IPS DF 19.7 (cell line): ENCODE results near the gene CHRND.

Experiments
- DNase-seq: peaks from one replicate; pipeline ENCODE4 v3.0.0-alpha.2; 2013; ENCODE audit warnings: low read depth, low spot score

Gene CHRND

GRCh38 chr2:232525791-232526371, at the start of gene CHRND:
Gene CHRND, plus strand, starts transcription at chr2:232526160. Its CDS starts 56 bp downstream, at chr2:232526216.
- no peak for DNase-seq

GRCh38 chr2:232476791-232477190, 49.2 kb upstream of the CHRND start:
- DNase-seq = no peak

GRCh38 chr2:232477751-232478510, 48.0 kb upstream of the CHRND start:
- DNase-seq = no peak

DNA sequence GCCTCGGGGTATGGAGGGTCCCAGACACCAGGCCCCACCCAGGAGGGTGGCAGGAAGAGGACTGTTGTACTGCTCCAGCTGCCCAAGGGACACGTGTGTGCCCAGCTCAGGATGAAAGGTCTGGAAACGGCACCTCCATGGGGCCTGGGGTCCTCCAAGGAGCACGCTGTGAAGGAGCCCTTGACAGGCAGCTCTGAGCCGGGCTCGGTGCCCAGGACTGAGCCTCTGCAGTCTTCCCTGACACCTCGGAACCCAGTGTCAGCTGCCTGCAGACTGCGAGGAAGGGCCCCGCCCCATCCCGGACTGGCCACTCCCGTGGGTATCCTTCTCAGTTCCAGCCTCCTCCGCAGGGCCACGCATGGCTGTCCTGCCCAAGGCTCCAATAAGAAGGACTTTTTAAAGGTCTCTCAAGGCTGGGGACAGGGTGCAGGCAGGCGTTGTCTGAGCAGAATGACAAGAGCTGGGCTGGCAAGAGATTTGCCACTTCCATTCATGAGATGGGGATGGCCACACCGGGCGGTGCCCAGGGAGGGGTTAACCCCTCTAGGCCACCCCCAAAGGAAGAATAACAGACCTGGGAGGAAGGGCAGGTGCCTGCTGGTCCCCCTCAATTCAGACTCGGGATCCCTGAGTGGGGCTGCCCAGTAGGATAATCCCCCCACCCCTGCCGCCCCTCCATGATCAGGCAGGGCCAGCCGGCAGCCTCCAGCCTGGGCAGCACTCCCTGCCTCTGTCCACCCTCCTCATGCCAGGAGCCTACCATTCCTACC, 47.2 kb upstream of the CHRND start:
- DNase-seq = no peak

GRCh38 chr2:232479341-232480200, 46.4 kb upstream of the CHRND start:
- no peak for DNase-seq

GRCh38 chr2:232480201-232481190, 45.5 kb upstream of the CHRND start:
- no peak for DNase-seq

DNA sequence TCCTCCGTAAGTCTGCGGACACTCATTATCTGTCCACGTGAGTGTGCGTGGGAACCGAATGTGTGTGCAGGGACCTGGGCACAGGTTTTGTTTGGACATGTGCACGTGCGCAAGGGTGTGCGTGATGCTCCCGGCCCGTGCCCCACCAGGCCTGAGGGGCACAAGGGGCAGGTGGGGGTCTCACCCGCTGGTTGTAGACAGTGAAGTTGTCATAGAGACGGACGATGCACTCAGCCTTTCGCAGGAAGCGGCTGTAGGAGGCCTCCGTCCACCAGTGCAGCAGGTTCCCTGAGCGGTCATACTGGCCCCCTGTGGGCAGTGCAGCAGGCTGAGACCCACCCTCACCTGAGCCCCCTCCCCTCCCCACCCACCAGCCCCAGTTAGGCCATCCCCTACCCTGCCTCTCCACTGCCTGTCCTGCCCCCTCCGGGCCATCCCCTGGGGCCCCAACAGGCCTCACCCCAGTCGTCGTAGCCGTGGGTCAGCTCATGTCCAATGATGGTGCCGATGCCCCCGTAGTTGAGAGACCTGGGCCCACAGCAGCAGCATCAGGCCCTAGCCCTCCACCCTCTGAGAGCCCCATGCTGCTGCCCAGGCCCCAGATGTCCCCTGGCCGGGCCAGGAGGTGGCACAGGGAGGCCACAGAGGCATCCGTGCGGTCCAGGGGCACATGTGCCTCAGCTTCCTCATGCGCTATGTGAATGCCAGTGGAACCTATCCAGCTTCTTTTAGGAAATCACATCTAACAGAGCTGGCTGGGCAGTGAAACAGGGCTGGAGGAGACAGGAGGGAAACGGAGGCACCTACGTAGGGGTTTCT, 44.4 kb upstream of the CHRND start:
- DNase-seq = no peak

DNA sequence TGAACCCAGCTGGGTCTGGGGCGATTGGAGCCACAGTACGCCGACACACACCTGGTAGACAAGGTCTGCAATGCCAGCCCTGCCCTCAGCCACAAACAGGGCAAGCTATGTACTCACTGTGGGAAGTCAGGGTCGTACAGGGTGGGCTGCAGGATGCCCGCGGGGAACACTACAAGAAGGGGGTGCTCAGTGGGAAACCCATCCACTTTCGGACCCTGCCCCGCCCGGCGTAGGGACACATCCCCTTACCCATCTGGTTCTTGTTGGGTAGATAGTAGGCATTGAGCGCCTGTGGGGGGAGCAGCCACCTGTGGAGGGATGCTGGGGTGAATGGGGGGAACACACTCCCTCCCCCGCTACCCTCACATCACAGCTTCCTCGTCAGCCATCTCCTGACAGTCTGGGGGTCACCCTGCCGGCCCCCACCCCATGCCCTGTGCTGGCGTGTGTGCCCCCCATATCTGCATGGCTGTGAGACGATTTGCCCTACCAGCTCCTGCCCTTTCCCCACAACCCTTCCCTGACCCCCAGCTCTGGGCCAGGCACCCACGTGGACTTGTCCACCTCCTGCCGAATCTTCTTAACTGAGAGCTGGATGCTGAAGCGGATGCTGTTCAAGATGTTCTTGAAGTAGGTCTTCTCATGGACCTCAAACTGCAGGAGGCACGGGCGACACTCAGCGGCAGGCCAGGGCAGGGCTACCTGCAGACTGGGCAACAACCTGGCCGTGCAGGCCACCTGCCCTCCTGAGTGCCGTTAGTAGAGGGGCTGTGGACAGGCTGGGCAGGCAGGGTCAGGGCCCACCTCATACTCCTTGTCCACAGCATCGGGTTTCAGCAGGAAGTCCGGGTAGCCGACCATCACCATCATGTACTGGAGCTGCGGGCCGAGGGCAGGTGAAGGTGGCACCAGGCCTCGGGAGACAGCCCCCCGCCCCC, 43.4 kb upstream of the CHRND start:
- no peak for DNase-seq

DNA sequence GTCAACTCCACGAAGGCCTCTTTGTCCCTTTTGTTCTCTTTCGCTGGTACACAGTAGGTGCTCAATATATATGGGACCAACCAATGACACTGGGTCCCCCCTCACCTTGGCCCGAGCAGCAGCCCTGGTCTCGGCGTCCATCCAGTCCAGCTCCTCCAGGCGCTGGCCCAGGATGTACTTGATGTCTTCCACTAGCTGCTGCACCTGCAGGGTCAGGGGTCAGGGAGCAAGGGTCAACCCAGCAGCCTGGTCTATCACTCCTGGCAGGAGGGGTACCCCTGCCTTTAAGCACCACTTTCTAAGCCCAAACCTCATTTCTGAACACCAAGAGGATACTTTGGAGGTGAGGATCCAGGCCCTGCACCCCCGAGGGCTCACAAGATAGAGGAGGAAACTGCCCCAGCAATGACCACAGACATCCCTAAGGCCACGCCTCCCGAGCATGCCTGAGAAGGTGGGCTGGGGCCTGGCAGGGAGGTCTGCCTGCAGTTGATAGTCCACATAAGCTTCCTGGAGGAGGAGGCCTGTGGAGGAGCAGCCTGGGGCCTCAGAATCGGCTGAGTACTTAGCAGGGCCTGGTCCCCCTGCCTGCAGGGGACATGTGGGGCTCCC, 42.5 kb upstream of the CHRND start:
- no peak for DNase-seq

DNA sequence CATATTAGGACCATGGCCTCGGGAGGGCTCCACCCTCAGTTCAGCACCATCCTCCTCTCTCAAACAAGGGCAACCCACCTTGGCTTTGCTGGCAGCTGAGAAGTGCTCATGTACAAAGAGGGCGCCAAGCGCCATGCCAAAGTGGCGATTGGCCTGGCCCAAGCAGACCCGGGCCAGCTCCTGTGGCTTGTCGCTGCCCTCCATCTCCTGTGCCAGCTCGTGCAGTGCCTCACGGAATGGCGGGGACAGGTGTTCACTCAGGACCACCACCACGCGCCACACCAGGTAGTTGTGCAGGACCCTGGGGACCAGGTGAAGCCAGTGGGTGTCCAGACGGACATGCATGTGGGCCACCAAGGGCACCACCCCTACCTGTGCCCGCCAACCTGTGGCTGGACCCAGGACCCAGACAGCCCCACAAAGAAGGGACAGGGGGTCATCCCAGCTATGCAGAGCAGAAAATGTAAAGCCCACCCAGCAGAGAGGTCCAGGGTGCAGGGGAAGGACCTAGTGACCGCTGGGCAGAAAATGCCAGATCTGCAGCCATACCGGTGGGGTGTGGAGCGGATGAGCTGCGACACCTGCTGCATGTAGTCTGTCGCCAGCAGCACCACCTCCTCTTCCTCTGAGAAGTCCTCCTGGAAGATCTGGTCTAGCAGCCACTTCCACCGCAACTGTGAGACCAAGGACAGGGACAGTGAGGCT, 41.9 kb upstream of the CHRND start:
- DNase-seq = no peak

GRCh38 chr2:232484628-232485347, 41.2 kb upstream of the CHRND start:
- no peak for DNase-seq

GRCh38 chr2:232485348-232485756, 40.6 kb upstream of the CHRND start:
- no peak for DNase-seq

- DNase-seq = no peak
These were observed 40.0 kb upstream of the CHRND start for GRCh38 chr2:232485757-232486557.

GRCh38 chr2:232486558-232487384, 39.2 kb upstream of the CHRND start:
- DNase-seq = no peak
